Panc1 (cell line): ENCODE results near the gene ZDHHC13. TPM values are rescaled to one million over a fixed set of nuclear protein-coding genes. Genes with fewer than 3 reads are reported as not detected.

Experiments
- ATAC-seq: fragments of 200-7000 bp; cut with Tn5 transposase; 2 replicates; pipeline ENCODE4 v1.9.1; 2020; ENCODE audit warnings: mild to moderate bottlenecking, moderate library complexity
- BruUV-seq: library from RNA; stranded (reverse); fragments of 400-500 nt; replicated peaks from 2 replicates; lab custom pipeline; 2021; lab: Mats Ljungman, UMichigan
- CTCF ChIA-PET: fragments of 300-600 bp; sonication (Branson Sonifier 250); formaldehyde crosslinking; loops from one replicate; lab custom pipeline; 2022; ENCODE audit warnings: antibody characterized with exemption; lab: Charles Lee
- POLR2A ChIA-PET: fragments of 300-600 bp; sonication (Branson Sonifier 250); formaldehyde crosslinking; loops from one replicate; lab custom pipeline; 2022; ENCODE audit warnings: antibody characterized with exemption; lab: Charles Lee
- DNase-seq: peaks from one replicate; pipeline ENCODE4 v3.0.0-alpha.2; 2010; ENCODE audit warnings: low read depth, low spot score
- H3K27ac ChIP-seq: 2 replicates; pipeline ENCODE4 v1.5.1; 2011; ENCODE audit warnings: mild to moderate bottlenecking, low read length, inconsistent platforms
- H3K27me3 ChIP-seq: fragments of 200-500 bp; sonication (Bioruptor generic); 2 replicates; pipeline ENCODE4 v1.6.0; 2014; ENCODE audit warnings: low read length, inconsistent platforms; ENCODE audit not compliant: control insufficient read depth, insufficient read depth
- H3K36me3 ChIP-seq: fragments of 200-500 bp; sonication (Bioruptor generic); 2 replicates; pipeline ENCODE4 v1.5.1; 2014; ENCODE audit warnings: inconsistent platforms, mild to moderate bottlenecking, low read length, moderate library complexity; ENCODE audit not compliant: control insufficient read depth, insufficient read depth
- H3K4me1 ChIP-seq: 2 replicates; pipeline ENCODE4 v1.5.1; 2011; ENCODE audit warnings: inconsistent platforms, mild to moderate bottlenecking, low read length, moderate library complexity; ENCODE audit not compliant: control insufficient read depth, insufficient read depth
- H3K4me3 ChIP-seq, 2 experiments: 2 replicates each; pipeline ENCODE4 v1.5.1; 2011 to 2012; ENCODE audit warnings: low read depth in 2 of 2, low read length in 2 of 2, mild to moderate bottlenecking in 2 of 2, inconsistent platforms in 1 of 2, moderate library complexity in 1 of 2
- H3K9me3 ChIP-seq: fragments of 200-500 bp; sonication (Bioruptor generic); 2 replicates; pipeline ENCODE4 v1.5.1; 2014; ENCODE audit warnings: low read depth, mild to moderate bottlenecking, inconsistent platforms, low read length, moderate library complexity; ENCODE audit not compliant: control insufficient read depth, insufficient read depth
- CTCF ChIP-seq: fragments of 450-650 bp; IDR thresholded peaks from 2 replicates; pipeline ENCODE4 v1.5.1; 2017; ENCODE audit warnings: mild to moderate bottlenecking
- POLR2AphosphoS5 ChIP-seq: IDR thresholded peaks from 2 replicates; pipeline ENCODE4 v1.6.1; 2012; ENCODE audit warnings: mild to moderate bottlenecking, low read depth, low read length, moderate library complexity
- SIN3A ChIP-seq: IDR thresholded peaks from 2 replicates; pipeline ENCODE4 v1.6.1; 2012; ENCODE audit warnings: low read depth, mild to moderate bottlenecking, low read length, moderate library complexity, borderline replicate concordance; ENCODE audit not compliant: insufficient read depth
- TCF7L2 ChIP-seq: IDR thresholded peaks from 2 replicates; pipeline ENCODE4 v1.6.1; 2011; ENCODE audit warnings: mild to moderate bottlenecking, low read depth, low read length, inconsistent platforms
- in situ Hi-C: cut with HindIII; loops from 2 replicates; pipeline ENCODE4 v1.10.0; 2016; ENCODE audit warnings: low sequenced_read_pairs, low pct_unique_long_range_greater_than_20kb
- intact Hi-C: fragments of 100-400 bp; cut with micrococcal nuclease; formaldehyde crosslinking; loops from one replicate; pipeline ENCODE4 v1.10.0; 2022; ENCODE audit not compliant: unreplicated experiment
- total RNA-seq: library from RNA; stranded (reverse); gene quantifications from one replicate; pipeline ENCODE4 v1.2.1, GENCODE V29; 2021; ENCODE audit not compliant: unreplicated experiment
- TF ChIP-seq, protein P1 (sequence below), 2 experiments: IDR thresholded peaks; 2 replicates each; pipeline ENCODE4 v1.6.1; 2011 to 2012; ENCODE audit warnings: low read depth in 2 of 2, control low read depth in 1 of 2, low read length in 1 of 2, mild to moderate bottlenecking in 1 of 2, moderate library complexity in 1 of 2; ENCODE audit not compliant: insufficient read depth in 1 of 2

Gene ZDHHC13
- total RNA-seq, 1 experiment from 2014 or later: 24.3 TPM

DNA sequence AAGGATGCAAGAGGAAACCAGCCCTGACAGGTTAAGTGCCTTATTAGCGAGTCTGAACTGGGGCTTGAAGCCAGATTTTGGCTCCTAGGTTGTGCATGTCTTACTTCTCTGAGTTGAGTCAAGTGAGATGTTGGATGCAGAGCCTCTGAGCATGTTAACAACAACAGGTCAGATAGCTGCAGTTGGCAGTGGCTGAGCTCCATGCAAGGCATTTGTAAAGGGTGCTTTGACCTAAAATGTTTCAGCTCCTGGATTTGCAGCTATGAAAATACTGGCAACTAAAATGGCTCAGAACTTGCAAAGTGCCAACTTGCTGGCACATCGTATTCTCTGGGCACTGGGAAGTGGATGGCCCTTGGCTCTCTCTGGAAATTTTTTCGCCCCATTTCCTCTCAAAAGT, 101.2 kb downstream of the ZDHHC13 start:
- CTCF ChIA-PET: no interaction called here
- H3K4me1 ChIP-seq: no peaks in the 10 kb centered on the region
- no peak for DNase-seq
- TF ChIP-seq CTCF: no peak
- no peak for TF ChIP-seq SIN3A
- TF ChIP-seq POLR2AphosphoS5: no peak
- TF ChIP-seq, protein P1, sequence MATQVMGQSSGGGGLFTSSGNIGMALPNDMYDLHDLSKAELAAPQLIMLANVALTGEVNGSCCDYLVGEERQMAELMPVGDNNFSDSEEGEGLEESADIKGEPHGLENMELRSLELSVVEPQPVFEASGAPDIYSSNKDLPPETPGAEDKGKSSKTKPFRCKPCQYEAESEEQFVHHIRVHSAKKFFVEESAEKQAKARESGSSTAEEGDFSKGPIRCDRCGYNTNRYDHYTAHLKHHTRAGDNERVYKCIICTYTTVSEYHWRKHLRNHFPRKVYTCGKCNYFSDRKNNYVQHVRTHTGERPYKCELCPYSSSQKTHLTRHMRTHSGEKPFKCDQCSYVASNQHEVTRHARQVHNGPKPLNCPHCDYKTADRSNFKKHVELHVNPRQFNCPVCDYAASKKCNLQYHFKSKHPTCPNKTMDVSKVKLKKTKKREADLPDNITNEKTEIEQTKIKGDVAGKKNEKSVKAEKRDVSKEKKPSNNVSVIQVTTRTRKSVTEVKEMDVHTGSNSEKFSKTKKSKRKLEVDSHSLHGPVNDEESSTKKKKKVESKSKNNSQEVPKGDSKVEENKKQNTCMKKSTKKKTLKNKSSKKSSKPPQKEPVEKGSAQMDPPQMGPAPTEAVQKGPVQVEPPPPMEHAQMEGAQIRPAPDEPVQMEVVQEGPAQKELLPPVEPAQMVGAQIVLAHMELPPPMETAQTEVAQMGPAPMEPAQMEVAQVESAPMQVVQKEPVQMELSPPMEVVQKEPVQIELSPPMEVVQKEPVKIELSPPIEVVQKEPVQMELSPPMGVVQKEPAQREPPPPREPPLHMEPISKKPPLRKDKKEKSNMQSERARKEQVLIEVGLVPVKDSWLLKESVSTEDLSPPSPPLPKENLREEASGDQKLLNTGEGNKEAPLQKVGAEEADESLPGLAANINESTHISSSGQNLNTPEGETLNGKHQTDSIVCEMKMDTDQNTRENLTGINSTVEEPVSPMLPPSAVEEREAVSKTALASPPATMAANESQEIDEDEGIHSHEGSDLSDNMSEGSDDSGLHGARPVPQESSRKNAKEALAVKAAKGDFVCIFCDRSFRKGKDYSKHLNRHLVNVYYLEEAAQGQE (IDR thresholded peaks at IDR 0.05; ENCODE audit: insufficient read depth in 1 of 2, low read depth in 2 of 2, low read length in 1 of 2): no peak
- no peak for TF ChIP-seq TCF7L2
- no peak for ATAC-seq
- H3K27me3 ChIP-seq: no peaks in the 10 kb centered on the region; the same call in 1 of the 2 replicates
- intact Hi-C loops (no loop called here), in situ Hi-C loops (no loop called here)
- BruUV-seq: no TSS peak
- no peak overlapping the region for H3K4me3 ChIP-seq
- no peak overlapping the region for H3K27ac ChIP-seq
- H3K36me3 ChIP-seq: no peaks in the 10 kb centered on the region
- POLR2A ChIA-PET: no interaction called here
- H3K9me3 ChIP-seq: no peaks in the 10 kb centered on the region

GRCh38 chr11:19218786-19219460, 102.0 kb downstream of the ZDHHC13 start:
- H3K27ac ChIP-seq: no peak overlapping the region
- in situ Hi-C loops (no loop called here), intact Hi-C loops (no loop called here)
- no peak for TF ChIP-seq TCF7L2
- TF ChIP-seq, protein P1 (IDR thresholded peaks at IDR 0.05; ENCODE audit: insufficient read depth in 1 of 2, low read depth in 2 of 2, low read length in 1 of 2): no peak
- no peak for TF ChIP-seq SIN3A
- no peak for TF ChIP-seq POLR2AphosphoS5
- no peak for TF ChIP-seq CTCF
- no TSS peak for BruUV-seq
- no peak overlapping the region for H3K4me3 ChIP-seq
- ATAC-seq: no peak
- CTCF ChIA-PET: no interaction called here
- no peaks in the 10 kb centered on the region for H3K4me1 ChIP-seq
- no peaks in the 10 kb centered on the region for H3K36me3 ChIP-seq
- no peak for DNase-seq
- no peaks in the 10 kb centered on the region for H3K9me3 ChIP-seq
- no peaks in the 10 kb centered on the region for H3K27me3 ChIP-seq
- POLR2A ChIA-PET: no interaction called here
